Neural cell (in vitro differentiated cells): ENCODE measurements around the gene CFAP300. TPM values are rescaled to one million over a fixed set of nuclear protein-coding genes. Genes with fewer than 3 reads are reported as not detected.

Experiments used
- H2AFZ ChIP-seq: fragments of 200-600, 300-800 bp; sonication (generic), shearing (Covaris generic); 2 replicates; pipeline ENCODE4 v1.6.0; 2014; ENCODE audit warnings: low read depth, mild to moderate bottlenecking, antibody characterized with exemption, low read length, moderate library complexity
- H3F3A ChIP-seq: fragments of 200-600 bp; shearing (Covaris generic); 2 replicates; pipeline ENCODE4 v1.6.1; 2016; ENCODE audit warnings: mild to moderate bottlenecking, moderate library complexity, mixed read lengths, antibody characterized with exemption, low read length; ENCODE audit not compliant: insufficient read depth, poor library complexity, severe bottlenecking
- H3K27ac ChIP-seq: fragments of 200-600, 300-800 bp; sonication (generic), shearing (Covaris generic); 2 replicates; pipeline ENCODE4 v1.5.1; 2014; ENCODE audit warnings: mild to moderate bottlenecking, low read length, moderate library complexity
- H3K27me3 ChIP-seq: fragments of 300-800, 200-600 bp; sonication (generic), shearing (Covaris generic); 2 replicates; pipeline ENCODE4 v1.6.0; 2014; ENCODE audit warnings: mild to moderate bottlenecking, low read depth, low read length, moderate library complexity; ENCODE audit not compliant: insufficient read depth
- H3K36me3 ChIP-seq: fragments of 300-800, 200-600 bp; sonication (generic), shearing (Covaris generic); 2 replicates; pipeline ENCODE4 v1.5.1; 2014; ENCODE audit warnings: mild to moderate bottlenecking, antibody characterized with exemption, low read length, moderate library complexity; ENCODE audit not compliant: insufficient read depth
- H3K4me2 ChIP-seq: fragments of 300-800, 200-600 bp; sonication (generic), shearing (Covaris generic); 2 replicates; pipeline ENCODE4 v1.6.0; 2014; ENCODE audit warnings: mild to moderate bottlenecking, low read length
- H3K4me3 ChIP-seq: fragments of 300-800, 200-600 bp; sonication (generic), shearing (Covaris generic); 2 replicates; pipeline ENCODE4 v1.5.1; 2014; ENCODE audit warnings: mild to moderate bottlenecking, low read length, moderate library complexity
- H3K79me2 ChIP-seq: fragments of 200-600 bp; shearing (Covaris generic); replicated peaks from 2 replicates; pipeline ENCODE4 v1.6.0; 2014; ENCODE audit warnings: mild to moderate bottlenecking, low read length, moderate library complexity; ENCODE audit not compliant: insufficient read depth
- H3K9ac ChIP-seq: fragments of 300-800, 200-600 bp; sonication (generic), shearing (Covaris generic); 2 replicates; pipeline ENCODE4 v1.6.1; 2016; ENCODE audit warnings: mild to moderate bottlenecking, low read length, mixed read lengths
- H3K9me2 ChIP-seq: fragments of 200-600 bp; shearing (Covaris generic); 2 replicates; pipeline ENCODE4 v1.6.1; 2016; ENCODE audit warnings: mild to moderate bottlenecking, low read length, mixed read lengths; ENCODE audit not compliant: insufficient read depth
- H3K9me3 ChIP-seq: fragments of 200-600, 300-800 bp; sonication (generic), shearing (Covaris generic); 2 replicates; pipeline ENCODE4 v1.6.1; 2016; ENCODE audit warnings: mild to moderate bottlenecking, mixed run types, low read length, moderate library complexity, mixed read lengths
- H4K20me1 ChIP-seq: fragments of 200-600 bp; shearing (Covaris generic); 2 replicates; pipeline ENCODE4 v1.6.1; 2016; ENCODE audit warnings: mild to moderate bottlenecking, mixed run types; ENCODE audit not compliant: insufficient read depth
- EP300 ChIP-seq: fragments of 450-650 bp; conservative IDR thresholded peaks from 2 replicates; pipeline ENCODE4 v1.6.1; 2014; ENCODE audit warnings: antibody characterized with exemption, mild to moderate bottlenecking, moderate library complexity; ENCODE audit not compliant: poor library complexity, severe bottlenecking
- EZH2 ChIP-seq: fragments of 200-600, 300-800 bp; shearing (Covaris generic), sonication (generic); IDR thresholded peaks from 2 replicates; pipeline ENCODE4 v1.6.1; 2014; ENCODE audit warnings: antibody characterized with exemption, low read length, borderline replicate concordance, mild to moderate bottlenecking; ENCODE audit not compliant: insufficient read depth, poor library complexity, severe bottlenecking
- MXI1 ChIP-seq: fragments of 450-650 bp; conservative IDR thresholded peaks from 2 replicates; pipeline ENCODE4 v1.6.1; 2014; ENCODE audit warnings: antibody characterized with exemption, mild to moderate bottlenecking; ENCODE audit not compliant: poor library complexity, severe bottlenecking
- POLR2AphosphoS5 ChIP-seq: IDR thresholded peaks from 2 replicates; pipeline ENCODE4 v1.6.1; 2012
- RAD21 ChIP-seq: fragments of 450-650 bp; conservative IDR thresholded peaks from 2 replicates; pipeline ENCODE4 v1.6.1; 2014; ENCODE audit warnings: antibody characterized with exemption, mild to moderate bottlenecking, moderate library complexity
- SMC3 ChIP-seq: fragments of 450-650 bp; conservative IDR thresholded peaks from 2 replicates; pipeline ENCODE4 v1.6.1; 2014; ENCODE audit warnings: antibody characterized with exemption, mild to moderate bottlenecking, moderate library complexity; ENCODE audit not compliant: poor library complexity
- TAF1 ChIP-seq: IDR thresholded peaks from 2 replicates; pipeline ENCODE4 v1.6.1; 2012; ENCODE audit warnings: low read depth
- polyA plus RNA-seq: library from polyadenylated mRNA; depleted of rRNA; stranded (reverse); fragments of >200 nt; gene quantifications from 2 replicates; pipeline ENCODE4 v1.2.3, GENCODE V29; 2014
- TF ChIP-seq, protein P1 (sequence below): IDR thresholded peaks from 2 replicates; pipeline ENCODE4 v1.6.1; 2012; ENCODE audit warnings: borderline replicate concordance
- TF ChIP-seq, protein P2 (sequence below): fragments of 450-650 bp; IDR thresholded peaks from 2 replicates; pipeline ENCODE4 v1.5.1; 2014; ENCODE audit warnings: antibody characterized with exemption, mild to moderate bottlenecking, moderate library complexity; ENCODE audit not compliant: poor library complexity, severe bottlenecking

The CFAP300 gene
- polyA plus RNA-seq, 1 donor from 2014 or later = not detected

DNA sequence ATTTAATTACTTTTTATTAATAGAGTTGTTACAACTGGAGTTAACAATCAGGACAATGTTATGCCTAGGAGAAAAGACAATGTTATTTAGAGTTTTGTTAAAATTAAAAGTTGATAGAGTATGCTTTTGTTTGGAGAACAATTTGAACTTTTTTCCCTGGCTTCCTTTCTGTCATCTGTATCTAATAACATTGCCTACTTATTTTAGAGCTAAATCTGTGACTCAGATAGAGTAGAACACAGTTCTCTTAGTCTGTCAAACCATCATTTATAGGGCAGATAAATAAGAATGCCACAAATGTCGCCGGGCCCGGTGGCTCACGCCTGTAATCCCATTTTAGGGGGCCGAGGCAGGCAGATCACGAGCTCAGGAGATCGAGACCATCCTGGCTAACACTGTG lies 34.1 kb downstream of the CFAP300 start:
- Histone ChIP-seq H3K9me3 (no peaks in the 10 kb centered on the region), H2AFZ (no peak overlapping the region), H3K27ac (no peak overlapping the region), H3K27me3 (no peaks in the 10 kb centered on the region), H4K20me1 (no peaks in the 10 kb centered on the region), H3F3A (no peaks in the 10 kb centered on the region), H3K36me3 (no peaks in the 10 kb centered on the region), H3K4me3 (no peak overlapping the region), H3K9me2 (no peaks in the 10 kb centered on the region), H3K79me2 (no peaks in the 10 kb centered on the region), H3K4me2 (no peak overlapping the region), H3K9ac (no peak overlapping the region)
- TF ChIP-seq RAD21 = no peak
- TF ChIP-seq POLR2AphosphoS5 = no peak

DNA sequence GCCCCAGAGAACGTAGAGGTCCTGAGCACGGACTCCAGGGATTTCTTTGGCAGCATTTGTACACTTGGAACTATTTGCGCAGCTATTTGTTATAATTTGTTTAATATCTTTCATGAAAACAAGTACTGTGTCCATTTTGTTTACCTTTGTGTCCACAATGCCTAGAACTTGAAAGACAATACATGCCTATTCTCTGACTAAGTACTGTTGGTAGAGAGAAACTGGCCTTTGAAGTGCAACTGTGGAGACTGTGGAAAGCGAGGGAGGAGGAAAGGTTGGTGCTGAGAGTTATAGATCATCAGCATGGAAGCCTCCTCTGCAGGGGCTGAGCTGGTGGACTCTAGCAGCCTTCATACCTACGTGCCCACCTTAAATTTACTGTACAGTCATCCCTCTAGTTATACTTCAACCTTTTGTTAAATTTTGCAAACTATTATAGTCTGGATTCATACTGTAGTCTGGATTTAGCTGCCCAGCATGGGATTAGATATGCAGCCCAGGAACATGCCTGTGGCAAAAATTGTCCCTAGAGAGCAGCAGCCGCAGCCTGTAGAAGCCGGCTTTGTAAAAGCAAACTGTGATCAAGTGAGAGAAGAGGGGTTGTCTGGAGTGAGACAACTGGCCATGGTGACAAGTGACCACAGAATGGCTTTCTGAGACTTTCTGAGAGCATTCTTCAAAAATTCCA lies 38.8 kb downstream of the CFAP300 start:
- no peaks in the 10 kb centered on the region for H3K79me2 ChIP-seq
- H2AFZ ChIP-seq = no peak overlapping the region
- H3K9me3 ChIP-seq = no peaks in the 10 kb centered on the region
- H3K9me2 ChIP-seq = no peaks in the 10 kb centered on the region
- no peaks in the 10 kb centered on the region for H3F3A ChIP-seq
- no peak overlapping the region for H3K9ac ChIP-seq
- TF ChIP-seq RAD21 (no peak), POLR2AphosphoS5 (no peak), MXI1 (no peak), TAF1 (no peak), EP300 (no peak), SMC3 (no peak), EZH2 (no peak)
- TF ChIP-seq, protein P1, sequence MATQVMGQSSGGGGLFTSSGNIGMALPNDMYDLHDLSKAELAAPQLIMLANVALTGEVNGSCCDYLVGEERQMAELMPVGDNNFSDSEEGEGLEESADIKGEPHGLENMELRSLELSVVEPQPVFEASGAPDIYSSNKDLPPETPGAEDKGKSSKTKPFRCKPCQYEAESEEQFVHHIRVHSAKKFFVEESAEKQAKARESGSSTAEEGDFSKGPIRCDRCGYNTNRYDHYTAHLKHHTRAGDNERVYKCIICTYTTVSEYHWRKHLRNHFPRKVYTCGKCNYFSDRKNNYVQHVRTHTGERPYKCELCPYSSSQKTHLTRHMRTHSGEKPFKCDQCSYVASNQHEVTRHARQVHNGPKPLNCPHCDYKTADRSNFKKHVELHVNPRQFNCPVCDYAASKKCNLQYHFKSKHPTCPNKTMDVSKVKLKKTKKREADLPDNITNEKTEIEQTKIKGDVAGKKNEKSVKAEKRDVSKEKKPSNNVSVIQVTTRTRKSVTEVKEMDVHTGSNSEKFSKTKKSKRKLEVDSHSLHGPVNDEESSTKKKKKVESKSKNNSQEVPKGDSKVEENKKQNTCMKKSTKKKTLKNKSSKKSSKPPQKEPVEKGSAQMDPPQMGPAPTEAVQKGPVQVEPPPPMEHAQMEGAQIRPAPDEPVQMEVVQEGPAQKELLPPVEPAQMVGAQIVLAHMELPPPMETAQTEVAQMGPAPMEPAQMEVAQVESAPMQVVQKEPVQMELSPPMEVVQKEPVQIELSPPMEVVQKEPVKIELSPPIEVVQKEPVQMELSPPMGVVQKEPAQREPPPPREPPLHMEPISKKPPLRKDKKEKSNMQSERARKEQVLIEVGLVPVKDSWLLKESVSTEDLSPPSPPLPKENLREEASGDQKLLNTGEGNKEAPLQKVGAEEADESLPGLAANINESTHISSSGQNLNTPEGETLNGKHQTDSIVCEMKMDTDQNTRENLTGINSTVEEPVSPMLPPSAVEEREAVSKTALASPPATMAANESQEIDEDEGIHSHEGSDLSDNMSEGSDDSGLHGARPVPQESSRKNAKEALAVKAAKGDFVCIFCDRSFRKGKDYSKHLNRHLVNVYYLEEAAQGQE = no peak
- no peaks in the 10 kb centered on the region for H4K20me1 ChIP-seq
- H3K27me3 ChIP-seq = no peaks in the 10 kb centered on the region
- no peak overlapping the region for H3K4me2 ChIP-seq
- H3K4me3 ChIP-seq = no peak overlapping the region
- no peak overlapping the region for H3K27ac ChIP-seq
- H3K36me3 ChIP-seq = no peaks in the 10 kb centered on the region

DNA sequence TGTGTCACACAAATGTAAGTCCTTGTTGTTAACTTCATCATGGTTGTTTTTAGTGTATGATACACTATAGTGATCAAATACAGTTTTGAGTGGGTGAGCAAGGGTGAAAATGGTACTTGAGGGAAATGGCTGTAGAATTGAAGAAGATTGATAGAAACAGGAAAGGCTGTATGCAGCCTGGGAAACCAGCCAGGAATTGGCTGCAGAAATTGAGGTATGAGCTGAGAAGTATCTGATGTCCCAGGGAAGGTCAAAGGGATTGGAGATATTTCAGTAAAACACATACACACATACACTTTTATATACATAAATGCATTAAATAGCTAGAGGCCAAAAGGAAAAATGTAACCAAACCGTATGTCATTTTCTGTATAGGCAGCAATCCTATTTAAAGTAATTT lies 49.9 kb downstream of the CFAP300 start:
- TF ChIP-seq, protein P1 = no peak
- TF ChIP-seq SMC3 (no peak), EP300 (no peak), RAD21 (no peak), POLR2AphosphoS5 (no peak), TAF1 (no peak), MXI1 (no peak), EZH2 (no peak)
- TF ChIP-seq, protein P2, sequence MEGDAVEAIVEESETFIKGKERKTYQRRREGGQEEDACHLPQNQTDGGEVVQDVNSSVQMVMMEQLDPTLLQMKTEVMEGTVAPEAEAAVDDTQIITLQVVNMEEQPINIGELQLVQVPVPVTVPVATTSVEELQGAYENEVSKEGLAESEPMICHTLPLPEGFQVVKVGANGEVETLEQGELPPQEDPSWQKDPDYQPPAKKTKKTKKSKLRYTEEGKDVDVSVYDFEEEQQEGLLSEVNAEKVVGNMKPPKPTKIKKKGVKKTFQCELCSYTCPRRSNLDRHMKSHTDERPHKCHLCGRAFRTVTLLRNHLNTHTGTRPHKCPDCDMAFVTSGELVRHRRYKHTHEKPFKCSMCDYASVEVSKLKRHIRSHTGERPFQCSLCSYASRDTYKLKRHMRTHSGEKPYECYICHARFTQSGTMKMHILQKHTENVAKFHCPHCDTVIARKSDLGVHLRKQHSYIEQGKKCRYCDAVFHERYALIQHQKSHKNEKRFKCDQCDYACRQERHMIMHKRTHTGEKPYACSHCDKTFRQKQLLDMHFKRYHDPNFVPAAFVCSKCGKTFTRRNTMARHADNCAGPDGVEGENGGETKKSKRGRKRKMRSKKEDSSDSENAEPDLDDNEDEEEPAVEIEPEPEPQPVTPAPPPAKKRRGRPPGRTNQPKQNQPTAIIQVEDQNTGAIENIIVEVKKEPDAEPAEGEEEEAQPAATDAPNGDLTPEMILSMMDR = no peak
- no peak overlapping the region for H3K27ac ChIP-seq
- no peaks in the 10 kb centered on the region for H3F3A ChIP-seq
- no peaks in the 10 kb centered on the region for H3K9me3 ChIP-seq
- no peak overlapping the region for H3K4me2 ChIP-seq
- no peaks in the 10 kb centered on the region for H4K20me1 ChIP-seq
- H2AFZ ChIP-seq = no peak overlapping the region
- no peaks in the 10 kb centered on the region for H3K36me3 ChIP-seq
- H3K79me2 ChIP-seq = no peaks in the 10 kb centered on the region
- H3K27me3 ChIP-seq = no peaks in the 10 kb centered on the region
- H3K9ac ChIP-seq = no peak overlapping the region
- H3K9me2 ChIP-seq = no peaks in the 10 kb centered on the region
- no peak overlapping the region for H3K4me3 ChIP-seq
